Testis (tissue), 2 donors: Measurements from ENCODE around the gene LRIG1.

Source experiments
- CTCF ChIP-seq, 3 experiments: fragments of 450-650 bp in 2 of 3; fragments of 200-600 bp in 1 of 3; sonication (generic) in 1 of 3; IDR thresholded peaks; one replicate each; pipeline ENCODE4 v1.5.1; 2016 to 2019; ENCODE audit warnings: antibody characterized with exemption in 3 of 3, mild to moderate bottlenecking in 2 of 3, moderate library complexity in 1 of 3
- POLR2A ChIP-seq: fragments of 450-650 bp; IDR thresholded peaks from one replicate; pipeline ENCODE4 v1.6.1; 2017; ENCODE audit warnings: antibody characterized with exemption, mild to moderate bottlenecking, moderate library complexity

DNA sequence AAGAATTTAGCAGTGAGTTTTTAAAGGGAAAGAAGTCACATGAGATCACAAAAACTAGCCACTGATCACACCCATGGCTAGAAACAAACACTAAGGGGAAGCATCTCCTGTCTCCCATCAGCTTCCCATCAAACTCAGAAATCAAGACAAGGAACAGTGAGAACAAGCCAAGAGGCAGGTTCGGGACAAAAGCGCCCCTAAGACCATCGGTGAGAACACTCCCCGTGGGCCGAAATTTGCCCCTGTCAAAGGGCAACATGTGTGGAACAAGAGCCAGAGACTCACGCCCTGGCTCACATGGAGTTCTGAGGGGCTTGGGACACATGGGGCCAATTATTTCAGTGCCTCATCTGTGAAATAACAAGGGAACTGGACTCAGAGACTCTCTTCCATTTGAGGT is 49.1 kb downstream of the LRIG1 start:
- TF ChIP-seq POLR2A (no peak), CTCF (IDR thresholded peaks at IDR 0.05) (no peak)
